ENCODE measurements around the gene XRCC5.

XRCC5 gene

GRCh38 chr2:216179015-216179414, 69.9 kb downstream of the XRCC5 start:
- Histone ChIP-seq H3K36me3 (ENCODE audit: control insufficient read depth in 2 of 2, insufficient read depth in 1 of 2, low read length in 2 of 2) (peaks cover 18 to 83% of the 10 kb centered on the region in 2 experiments), H3K4me3 (ENCODE audit: low read depth, low read length) (no peak overlapping the region), H3K27ac (ENCODE audit: extremely low read depth, low read depth, low read length) (no peak overlapping the region), H3K4me1 (ENCODE audit: control insufficient read depth, insufficient read depth, low read length) (no peaks in the 10 kb centered on the region), H3K9me3 (ENCODE audit: control insufficient read depth, insufficient read depth, low read depth, low read length) (no peaks in the 10 kb centered on the region)
- CTCF ChIA-PET: no interaction called here
- POLR2A ChIA-PET: no interaction called here
- peak; percentile 93 for TF ChIP-seq ZNF558 (tag by site-specific recombination; IDR thresholded peaks at IDR 0.05)
- TF ChIP-seq SP3 (tag by site-specific recombination; IDR thresholded peaks at IDR 0.05): no peak

GRCh38 chr2:216181351-216181750, 72.2 kb downstream of the XRCC5 start:
- Histone ChIP-seq H3K4me1 (ENCODE audit: control insufficient read depth, insufficient read depth, low read length) (no peaks in the 10 kb centered on the region), H3K36me3 (ENCODE audit: control insufficient read depth in 2 of 2, insufficient read depth in 1 of 2, low read length in 2 of 2) (peaks cover 5 to 78% of the 10 kb centered on the region in 2 experiments), H3K27ac (ENCODE audit: extremely low read depth, low read depth, low read length) (no peak overlapping the region), H3K4me3 (ENCODE audit: low read depth, low read length) (no peak overlapping the region), H3K9me3 (ENCODE audit: control insufficient read depth, insufficient read depth, low read depth, low read length) (no peaks in the 10 kb centered on the region)
- peak; percentile 67 for TF ChIP-seq ZBTB20 (tag by site-specific recombination; IDR thresholded peaks at IDR 0.05)
- no peak for TF ChIP-seq ZNF654 (tag by site-specific recombination; IDR thresholded peaks at IDR 0.05; ENCODE audit: low read depth)
- no peak for TF ChIP-seq ZNF776 (tag by site-specific recombination; IDR thresholded peaks at IDR 0.05; ENCODE audit: borderline replicate concordance)
- peak; percentile 38; the same call in 1 of the 2 replicates for TF ChIP-seq FEZF1 (tag by site-specific recombination; IDR thresholded peaks at IDR 0.05)
- POLR2A ChIA-PET: no interaction called here
- CTCF ChIA-PET: no interaction called here

- POLR2A ChIA-PET: no interaction called here
- no peak for TF ChIP-seq ZNF280D (tag by site-specific recombination; IDR thresholded peaks at IDR 0.05)
- TF ChIP-seq, protein P1, sequence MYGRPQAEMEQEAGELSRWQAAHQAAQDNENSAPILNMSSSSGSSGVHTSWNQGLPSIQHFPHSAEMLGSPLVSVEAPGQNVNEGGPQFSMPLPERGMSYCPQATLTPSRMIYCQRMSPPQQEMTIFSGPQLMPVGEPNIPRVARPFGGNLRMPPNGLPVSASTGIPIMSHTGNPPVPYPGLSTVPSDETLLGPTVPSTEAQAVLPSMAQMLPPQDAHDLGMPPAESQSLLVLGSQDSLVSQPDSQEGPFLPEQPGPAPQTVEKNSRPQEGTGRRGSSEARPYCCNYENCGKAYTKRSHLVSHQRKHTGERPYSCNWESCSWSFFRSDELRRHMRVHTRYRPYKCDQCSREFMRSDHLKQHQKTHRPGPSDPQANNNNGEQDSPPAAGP (tag by site-specific recombination; IDR thresholded peaks at IDR 0.05): no peak
- no peak for TF ChIP-seq ZNF202 (tag by site-specific recombination; IDR thresholded peaks at IDR 0.05; ENCODE audit: borderline replicate concordance)
- TF ChIP-seq ZNF549 (tag by site-specific recombination; IDR thresholded peaks at IDR 0.05): no peak
- no peak overlapping the region for H3K4me3 ChIP-seq (ENCODE audit: low read depth, low read length)
- peaks cover 5 to 76% of the 10 kb centered on the region in 2 experiments; a peak in 2 of 3 replicates for H3K36me3 ChIP-seq (ENCODE audit: control insufficient read depth in 2 of 2, insufficient read depth in 1 of 2, low read length in 2 of 2)
- H3K9me3 ChIP-seq (ENCODE audit: control insufficient read depth, insufficient read depth, low read depth, low read length): no peaks in the 10 kb centered on the region
- H3K27ac ChIP-seq (ENCODE audit: extremely low read depth, low read depth, low read length): no peak overlapping the region
- no peaks in the 10 kb centered on the region for H3K4me1 ChIP-seq (ENCODE audit: control insufficient read depth, insufficient read depth, low read length)
- CTCF ChIA-PET: no interaction called here
These were observed 72.9 kb downstream of the XRCC5 start for GRCh38 chr2:216181953-216182461.

- no peak overlapping the region for H3K27ac ChIP-seq (ENCODE audit: extremely low read depth, low read depth, low read length)
- ChIA-PET POLR2A (no interaction called here), CTCF (interaction anchor here (0.7 kb wide), 1 partner anchor 232 kb away, joined by 5 read pairs; no protein-coding TSS in a partner anchor)
- H3K4me1 ChIP-seq (ENCODE audit: control insufficient read depth, insufficient read depth, low read length): peaks cover 5% of the 10 kb centered on the region
- no peak overlapping the region for H3K4me3 ChIP-seq (ENCODE audit: low read depth, low read length)
- no peaks in the 10 kb centered on the region for H3K9me3 ChIP-seq (ENCODE audit: control insufficient read depth, insufficient read depth, low read depth, low read length)
- peaks cover 5 to 68% of the 10 kb centered on the region in 2 experiments; a peak in 2 of 3 replicates for H3K36me3 ChIP-seq (ENCODE audit: control insufficient read depth in 2 of 2, insufficient read depth in 1 of 2, low read length in 2 of 2)
- no peak for TF ChIP-seq ZNF155 (tag by site-specific recombination; IDR thresholded peaks at IDR 0.05)
- TF ChIP-seq ZNF404 (tag by site-specific recombination; IDR thresholded peaks at IDR 0.05): no peak
- TF ChIP-seq ZBTB8A (tag by site-specific recombination; IDR thresholded peaks at IDR 0.05): no peak
- TF ChIP-seq ZNF211 (tag by site-specific recombination; IDR thresholded peaks at IDR 0.05; ENCODE audit: low read depth): no peak
- no peak for TF ChIP-seq ZNF621 (tag by site-specific recombination; IDR thresholded peaks at IDR 0.05)
- no peak for TF ChIP-seq ZIC2 (tag by site-specific recombination; IDR thresholded peaks at IDR 0.05)
- no peak for TF ChIP-seq ZFP41 (tag by site-specific recombination; IDR thresholded peaks at IDR 0.05; ENCODE audit: borderline replicate concordance)
- TF ChIP-seq ATF2 (tag by site-specific recombination; IDR thresholded peaks at IDR 0.05; ENCODE audit: low read depth): no peak
- TF ChIP-seq ZNF132 (tag by site-specific recombination; IDR thresholded peaks at IDR 0.05; ENCODE audit: borderline replicate concordance): no peak
- no peak for TF ChIP-seq ZNF548 (tag by site-specific recombination; IDR thresholded peaks at IDR 0.05)
- no peak for TF ChIP-seq ZNF677 (tag by site-specific recombination; IDR thresholded peaks at IDR 0.05)
- no peak for TF ChIP-seq ZNF704 (tag by site-specific recombination; IDR thresholded peaks at IDR 0.05)
These were observed 74.3 kb downstream of the XRCC5 start for GRCh38 chr2:216183462-216183861.

Data from HEK293 (cell line).